ENCODE data around the gene CAPN5. TPM values are rescaled to one million over a fixed set of nuclear protein-coding genes. Genes with fewer than 3 reads are reported as not detected.

Gene CAPN5
- total RNA-seq, 1 experiment from 2014 or later: 22.3 TPM

DNA sequence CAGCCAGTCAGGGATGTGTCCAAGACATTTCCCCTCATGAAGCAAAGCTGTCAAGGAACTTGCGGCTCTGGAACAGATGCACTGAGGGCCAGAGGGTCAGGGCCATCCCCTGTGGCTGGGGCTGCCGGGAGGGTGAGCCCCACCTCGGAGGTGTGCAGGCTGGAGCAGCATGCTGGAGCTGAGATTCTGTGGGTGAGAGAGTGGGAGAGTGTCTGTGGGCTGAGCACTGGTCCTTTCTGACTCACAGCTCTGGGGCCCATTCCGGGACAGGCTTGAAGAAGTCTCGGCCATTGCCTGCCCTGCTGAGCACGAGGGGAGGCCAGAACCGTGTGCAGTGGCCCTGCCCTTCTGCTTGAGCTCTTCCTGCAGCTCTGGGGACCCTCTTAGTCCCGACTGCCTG, 38.0 kb downstream of the CAPN5 start:
- intact Hi-C loops (cut with micrococcal nuclease; ENCODE audit: unreplicated experiment): no loop called here

DNA sequence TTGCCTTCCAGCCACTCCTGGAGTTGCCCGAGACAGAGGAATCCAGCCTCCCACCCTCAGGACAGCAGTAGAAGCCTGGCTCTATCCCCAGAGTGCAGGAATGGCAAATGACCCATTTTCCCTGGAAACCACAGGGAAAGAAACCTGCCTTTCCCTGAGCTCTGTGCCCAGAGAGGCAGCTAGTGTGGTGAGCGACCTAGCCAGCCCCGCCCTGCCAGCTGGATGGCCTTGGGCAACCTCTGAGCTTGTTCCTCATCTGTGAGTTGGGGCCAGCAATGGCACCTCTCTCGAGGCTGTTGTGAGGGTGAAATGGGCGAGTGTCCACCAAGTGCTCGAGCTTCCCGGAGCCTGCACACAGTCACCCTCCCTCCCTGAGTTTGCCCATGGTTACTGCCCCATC, 39.5 kb downstream of the CAPN5 start:
- no peak overlapping the region for H3K27ac Mint-ChIP-seq (ENCODE audit: unreplicated experiment)
- H3K4me1 Mint-ChIP-seq (ENCODE audit: low read depth, unreplicated experiment): peaks cover 34% of the 10 kb centered on the region
- TF ChIP-seq, protein P1, sequence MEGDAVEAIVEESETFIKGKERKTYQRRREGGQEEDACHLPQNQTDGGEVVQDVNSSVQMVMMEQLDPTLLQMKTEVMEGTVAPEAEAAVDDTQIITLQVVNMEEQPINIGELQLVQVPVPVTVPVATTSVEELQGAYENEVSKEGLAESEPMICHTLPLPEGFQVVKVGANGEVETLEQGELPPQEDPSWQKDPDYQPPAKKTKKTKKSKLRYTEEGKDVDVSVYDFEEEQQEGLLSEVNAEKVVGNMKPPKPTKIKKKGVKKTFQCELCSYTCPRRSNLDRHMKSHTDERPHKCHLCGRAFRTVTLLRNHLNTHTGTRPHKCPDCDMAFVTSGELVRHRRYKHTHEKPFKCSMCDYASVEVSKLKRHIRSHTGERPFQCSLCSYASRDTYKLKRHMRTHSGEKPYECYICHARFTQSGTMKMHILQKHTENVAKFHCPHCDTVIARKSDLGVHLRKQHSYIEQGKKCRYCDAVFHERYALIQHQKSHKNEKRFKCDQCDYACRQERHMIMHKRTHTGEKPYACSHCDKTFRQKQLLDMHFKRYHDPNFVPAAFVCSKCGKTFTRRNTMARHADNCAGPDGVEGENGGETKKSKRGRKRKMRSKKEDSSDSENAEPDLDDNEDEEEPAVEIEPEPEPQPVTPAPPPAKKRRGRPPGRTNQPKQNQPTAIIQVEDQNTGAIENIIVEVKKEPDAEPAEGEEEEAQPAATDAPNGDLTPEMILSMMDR (IDR thresholded peaks at IDR 0.05; ENCODE audit: unreplicated experiment): no peak
- peaks cover 9% of the 10 kb centered on the region for H3K36me3 Mint-ChIP-seq (ENCODE audit: insufficient read depth, unreplicated experiment)
- intact Hi-C loops (cut with micrococcal nuclease; ENCODE audit: unreplicated experiment): no loop called here
- no peak for DNase-seq
- H3K27me3 Mint-ChIP-seq (ENCODE audit: unreplicated experiment): no peaks in the 10 kb centered on the region
- no TSS peak for BruUV-seq (replicated peaks)
- CTCF ChIA-PET: interaction anchor here (0.5 to 2.3 kb wide), 8 partner anchors 10 to 386 kb away, joined by 3 to 7 read pairs (median 3); no protein-coding TSS in a partner anchor
- H3K4me3 Mint-ChIP-seq (ENCODE audit: low read depth, unreplicated experiment): no peak overlapping the region
- H3K9me3 Mint-ChIP-seq (ENCODE audit: low read depth, unreplicated experiment): no peaks in the 10 kb centered on the region

More for the DNA sequence above, 38.0 kb downstream of the CAPN5 start:
- no peaks in the 10 kb centered on the region for H3K27me3 Mint-ChIP-seq (ENCODE audit: unreplicated experiment)
- H3K4me1 Mint-ChIP-seq (ENCODE audit: low read depth, unreplicated experiment): peaks cover 37% of the 10 kb centered on the region
- no TSS peak for BruUV-seq (replicated peaks)
- no peaks in the 10 kb centered on the region for H3K9me3 Mint-ChIP-seq (ENCODE audit: low read depth, unreplicated experiment)
- TF ChIP-seq, protein P1 (IDR thresholded peaks at IDR 0.05; ENCODE audit: unreplicated experiment): no peak
- CTCF ChIA-PET: interaction anchor here (0.7 to 1.1 kb wide), 2 partner anchors 14 to 58 kb away, joined by 4 to 5 read pairs; no protein-coding TSS in a partner anchor
- no peak overlapping the region for H3K27ac Mint-ChIP-seq (ENCODE audit: unreplicated experiment)
- DNase-seq: no peak
- peaks cover 13% of the 10 kb centered on the region for H3K36me3 Mint-ChIP-seq (ENCODE audit: insufficient read depth, unreplicated experiment)
- no peak overlapping the region for H3K4me3 Mint-ChIP-seq (ENCODE audit: low read depth, unreplicated experiment)

DNA sequence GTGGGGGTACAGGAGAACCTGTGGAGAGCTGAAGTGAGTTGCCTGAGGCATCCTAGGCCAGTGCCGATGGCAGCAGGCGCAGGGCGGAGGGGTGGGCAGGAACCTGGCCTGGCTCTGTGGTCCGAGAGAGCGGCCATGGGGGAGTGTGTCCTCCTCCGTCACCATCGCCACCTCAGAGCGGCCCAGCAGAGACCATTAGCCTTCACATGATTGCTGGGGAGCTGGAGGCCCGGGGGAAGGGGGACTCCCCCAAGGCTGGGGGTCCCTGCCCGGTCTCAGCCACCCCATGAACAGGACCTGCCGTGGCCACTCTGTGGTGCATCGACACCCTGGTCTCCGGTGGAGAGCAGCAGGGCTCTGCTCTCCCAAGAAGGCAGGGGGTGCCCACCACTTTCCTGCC, 40.0 kb downstream of the CAPN5 start:
- BruUV-seq (replicated peaks): no TSS peak
- no peak for DNase-seq
- Mint-ChIP-seq H3K4me3 (ENCODE audit: low read depth, unreplicated experiment) (no peak overlapping the region), H3K4me1 (ENCODE audit: low read depth, unreplicated experiment) (peaks cover 33% of the 10 kb centered on the region), H3K27ac (ENCODE audit: unreplicated experiment) (no peak overlapping the region), H3K36me3 (ENCODE audit: insufficient read depth, unreplicated experiment) (peaks cover 9% of the 10 kb centered on the region), H3K27me3 (ENCODE audit: unreplicated experiment) (no peaks in the 10 kb centered on the region), H3K9me3 (ENCODE audit: low read depth, unreplicated experiment) (no peaks in the 10 kb centered on the region)
- intact Hi-C loops (cut with micrococcal nuclease; ENCODE audit: unreplicated experiment): no loop called here
- TF ChIP-seq, protein P1 (IDR thresholded peaks at IDR 0.05; ENCODE audit: unreplicated experiment): no peak
- CTCF ChIA-PET: interaction anchor here (0.5 to 2.3 kb wide), 7 partner anchors 11 to 386 kb away, joined by 3 to 7 read pairs (median 3); no protein-coding TSS in a partner anchor

DNA sequence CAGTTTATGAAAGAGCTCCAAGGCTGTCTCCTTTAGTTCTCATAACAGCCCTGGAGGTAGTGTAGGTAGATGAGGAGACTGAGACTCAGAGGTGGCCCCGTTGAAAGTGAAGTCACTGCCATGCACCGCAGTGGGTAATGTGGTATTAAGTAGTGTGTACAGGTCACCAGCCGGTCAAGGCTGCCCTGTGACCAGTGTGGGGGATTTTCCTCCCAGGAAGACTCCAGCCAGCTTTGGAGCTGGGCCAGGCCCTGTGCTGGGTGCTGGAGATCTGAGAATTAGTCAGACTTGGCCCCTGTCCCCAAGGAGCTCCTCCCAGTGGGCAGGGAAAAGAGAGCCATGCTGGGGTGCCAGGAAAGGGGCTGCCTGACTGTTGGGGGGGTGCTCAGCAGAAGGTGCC, 41.2 kb downstream of the CAPN5 start:
- CTCF ChIA-PET: interaction anchor here (0.8 to 2.3 kb wide), 10 partner anchors 8 to 81 kb away, joined by 3 to 25 read pairs (median 4); partner anchors contain the start of gene MYO7A
- peaks cover 33% of the 10 kb centered on the region for H3K4me1 Mint-ChIP-seq (ENCODE audit: low read depth, unreplicated experiment)
- peak overlapping the region; percentile 66 for H3K27ac Mint-ChIP-seq (ENCODE audit: unreplicated experiment)
- H3K36me3 Mint-ChIP-seq (ENCODE audit: insufficient read depth, unreplicated experiment): peaks cover 9% of the 10 kb centered on the region
- no peaks in the 10 kb centered on the region for H3K27me3 Mint-ChIP-seq (ENCODE audit: unreplicated experiment)
- TF ChIP-seq, protein P1 (IDR thresholded peaks at IDR 0.05; ENCODE audit: unreplicated experiment): no peak
- BruUV-seq (replicated peaks): no TSS peak
- DNase-seq: peak; percentile 91
- intact Hi-C loops (cut with micrococcal nuclease; ENCODE audit: unreplicated experiment): loop anchor here (1.0 kb wide), 1 partner anchor 61 kb away; no protein-coding TSS in a partner anchor
- peak overlapping the region; percentile 62 for H3K4me3 Mint-ChIP-seq (ENCODE audit: low read depth, unreplicated experiment)
- H3K9me3 Mint-ChIP-seq (ENCODE audit: low read depth, unreplicated experiment): no peaks in the 10 kb centered on the region

Data from Calu3 (cell line).